Natural killer cell treated with Interleukin-12 subunit alpha and Interleukin-12 subunit beta and Interleukin-15 and Interleukin-18, amount 100 ng/mL, for 72 hours (primary cell): ENCODE measurements around the gene CDK11A. TPM values are rescaled to one million over a fixed set of nuclear protein-coding genes. Genes with fewer than 3 reads are reported as not detected.
"Not testable (repeated sequence)": the region's sequence is repeated elsewhere in the genome, so short reads cannot be mapped to it uniquely, and the experiment has no call there.

Experiments used
- ATAC-seq, 2 donors: fragments of 150-1000 bp; cut with Tn5 transposase in 1 of 2; sonication (Bioruptor Pico), chemical (Tn5 transposase) in 1 of 2; 2 replicates each; pipeline ENCODE4 v1.10.0; 2021
- DNase-seq: peaks from one replicate; pipeline ENCODE4 v3.0.0; 2022; ENCODE audit warnings: low spot score
- H3K27ac Mint-ChIP-seq, 2 donors: 1 replicate in 1 of 2; 2 replicates in 1 of 2; pipeline ENCODE4 v1.8.0; 2022; ENCODE audit warnings: mixed read lengths in 2 of 2, mild to moderate bottlenecking in 1 of 2, moderate library complexity in 1 of 2
- H3K27me3 Mint-ChIP-seq, 2 donors: 1 replicate in 1 of 2; 2 replicates in 1 of 2; pipeline ENCODE4 v1.8.0; 2022; ENCODE audit warnings: mixed read lengths in 2 of 2
- H3K36me3 Mint-ChIP-seq: one replicate; pipeline ENCODE4 v1.8.0; 2022; ENCODE audit warnings: mixed read lengths
- H3K4me1 Mint-ChIP-seq, 2 donors: 1 replicate in 1 of 2; 2 replicates in 1 of 2; pipeline ENCODE4 v1.8.0; 2022; ENCODE audit warnings: low read depth in 2 of 2, mixed read lengths in 2 of 2, mild to moderate bottlenecking in 1 of 2
- H3K4me3 Mint-ChIP-seq: one replicate; pipeline ENCODE4 v1.8.0; 2022; ENCODE audit warnings: mixed read lengths
- H3K9me3 Mint-ChIP-seq: 2 replicates; pipeline ENCODE4 v1.8.0; 2022; ENCODE audit warnings: mixed read lengths
- total RNA-seq, 2 donors: library from RNA; stranded (reverse); gene quantifications; one replicate each; pipeline ENCODE4 v1.2.3, GENCODE V29; 2022

The CDK11A gene
- total RNA-seq, 2 donors from 2014 or later: 75.9 to 129 TPM

DNA sequence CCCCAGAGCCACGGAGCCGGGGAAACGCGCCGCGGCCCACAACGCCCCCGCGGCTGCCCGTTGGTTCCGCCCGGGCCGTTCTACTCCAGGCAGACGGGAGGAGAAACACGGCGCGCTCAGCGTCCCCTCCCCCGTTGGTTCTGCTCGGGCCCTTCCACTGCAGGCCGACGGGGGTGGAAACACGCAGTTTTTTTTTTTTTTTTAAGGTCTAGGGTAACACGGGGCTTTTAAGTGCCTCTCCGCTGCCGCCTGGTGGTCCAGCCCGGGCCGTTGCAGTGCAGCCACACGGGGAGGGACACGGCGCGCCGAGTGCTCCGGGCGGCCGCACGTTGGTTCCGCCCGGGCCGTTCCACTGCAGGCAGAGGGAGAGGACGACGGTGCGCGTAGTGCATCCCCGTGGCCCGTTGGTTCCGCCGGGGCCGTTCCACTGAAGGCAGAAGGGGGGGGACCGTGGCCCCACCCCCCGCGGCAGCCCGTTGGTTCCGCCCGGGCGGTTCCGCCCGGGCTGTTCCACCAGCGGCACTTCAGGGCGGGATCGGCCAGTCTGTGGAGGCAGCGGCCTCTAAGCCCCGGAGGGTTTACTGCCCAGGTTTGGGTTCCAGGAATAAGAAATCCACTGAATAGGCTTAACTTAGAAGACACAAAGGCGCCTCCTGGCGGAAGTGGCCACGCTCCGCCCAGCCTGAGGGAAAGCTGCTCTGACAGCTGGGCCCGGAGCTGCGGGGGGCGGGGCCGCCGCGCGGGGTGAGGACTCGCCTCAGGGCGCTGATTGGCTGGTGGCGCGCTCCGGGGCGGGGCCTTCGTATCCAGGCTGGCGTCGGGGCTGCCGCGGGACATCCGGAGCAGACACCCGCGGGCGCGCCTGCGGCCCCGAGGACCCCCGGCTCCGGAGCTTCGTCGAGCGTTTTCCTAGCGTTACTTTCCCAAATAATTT is 31.2 kb downstream of the CDK11A start, which contains the start of gene SLC35E2B:
SLC35E2B (minus strand) TSS at position 82 of the 934 bp plus-strand sequence. CDS start 16,096 bp downstream, outside the sequence.
- ATAC-seq (peak; percentile 90 to 91), DNase-seq (peak; percentile 96)
- Mint-ChIP-seq H3K4me3 (peak within 1 kb of the TSS; percentile 62), H3K27ac (peak within 1 kb of the TSS in 1 of 2 donors; percentile 53)
- not testable (repeated sequence) for H3K4me1 Mint-ChIP-seq, H3K36me3 Mint-ChIP-seq, H3K9me3 Mint-ChIP-seq, H3K27me3 Mint-ChIP-seq

DNA sequence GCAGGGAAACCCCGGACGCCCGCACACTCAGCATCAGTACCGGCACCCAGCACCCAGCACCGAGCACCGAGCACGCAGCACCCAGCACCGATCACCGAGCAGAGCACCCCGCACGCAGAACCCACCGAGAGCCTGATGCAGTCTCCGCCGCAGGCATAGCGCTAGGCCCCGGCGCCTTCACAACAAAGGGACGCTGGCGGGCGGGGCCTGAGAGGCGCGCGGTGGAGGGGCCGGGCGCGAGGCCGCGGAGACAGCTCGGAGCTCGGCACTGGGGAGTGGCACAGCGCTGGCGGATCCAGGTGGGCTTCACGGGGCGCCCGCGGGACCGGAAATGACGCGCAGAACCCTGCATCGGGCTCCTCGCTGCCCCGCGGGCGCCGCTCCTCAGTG is 31.8 kb downstream of the CDK11A start:
- H3K27ac Mint-ChIP-seq: peak overlapping the region in 1 of 2 donors; percentile 53
- not testable (repeated sequence) for H3K27me3 Mint-ChIP-seq, H3K4me1 Mint-ChIP-seq, H3K9me3 Mint-ChIP-seq, H3K36me3 Mint-ChIP-seq
- ATAC-seq: peak; percentile 53 to 77
- peak; percentile 89 for DNase-seq
- H3K4me3 Mint-ChIP-seq: peak overlapping the region; percentile 62

DNA sequence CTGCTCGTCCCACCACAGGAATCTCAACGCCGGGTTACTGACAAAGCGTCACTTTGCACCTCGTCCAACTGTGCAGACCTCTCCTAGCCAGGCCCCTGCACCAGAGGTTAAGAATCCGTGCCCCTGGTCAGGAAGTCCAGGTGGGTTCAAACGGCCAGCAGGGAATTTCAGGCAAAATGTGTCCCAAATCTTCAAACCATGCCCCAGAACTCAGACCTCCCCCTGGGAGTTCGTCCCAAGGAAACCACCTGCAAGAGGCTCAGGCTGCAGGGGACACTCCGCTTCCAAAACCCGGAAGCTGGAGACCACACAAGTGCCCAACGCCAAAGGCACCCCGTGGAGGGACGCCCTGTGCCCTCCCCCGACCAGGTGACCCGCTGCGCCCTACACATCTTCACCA is 32.7 kb downstream of the CDK11A start:
- DNase-seq, ATAC-seq, H3K4me3 Mint-ChIP-seq, H3K9me3 Mint-ChIP-seq, H3K4me1 Mint-ChIP-seq, H3K27me3 Mint-ChIP-seq, H3K27ac Mint-ChIP-seq, H3K36me3 Mint-ChIP-seq: not testable (repeated sequence)

DNA sequence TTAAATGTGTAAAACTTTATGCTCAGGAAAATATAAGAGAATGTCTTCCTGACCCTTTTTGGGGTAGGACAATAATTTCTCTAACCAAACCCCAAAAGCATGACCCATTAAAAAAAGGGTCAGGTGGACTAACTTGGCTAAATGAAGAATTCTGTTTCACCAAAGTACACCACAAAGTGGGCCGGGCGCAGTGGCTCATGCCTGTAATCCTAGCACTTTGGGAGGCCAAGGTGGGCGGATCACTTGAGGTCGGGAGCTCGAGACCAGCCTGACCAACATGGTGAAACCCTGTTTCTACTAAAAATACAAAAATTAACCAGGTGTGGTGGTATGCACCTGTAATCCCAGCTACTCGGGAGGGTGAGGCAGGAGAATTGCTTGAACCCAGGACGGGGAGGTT is 34.6 kb downstream of the CDK11A start:
- not testable (repeated sequence) for H3K27me3 Mint-ChIP-seq, H3K4me1 Mint-ChIP-seq, H3K36me3 Mint-ChIP-seq, H3K27ac Mint-ChIP-seq, ATAC-seq, H3K4me3 Mint-ChIP-seq, DNase-seq, H3K9me3 Mint-ChIP-seq

DNA sequence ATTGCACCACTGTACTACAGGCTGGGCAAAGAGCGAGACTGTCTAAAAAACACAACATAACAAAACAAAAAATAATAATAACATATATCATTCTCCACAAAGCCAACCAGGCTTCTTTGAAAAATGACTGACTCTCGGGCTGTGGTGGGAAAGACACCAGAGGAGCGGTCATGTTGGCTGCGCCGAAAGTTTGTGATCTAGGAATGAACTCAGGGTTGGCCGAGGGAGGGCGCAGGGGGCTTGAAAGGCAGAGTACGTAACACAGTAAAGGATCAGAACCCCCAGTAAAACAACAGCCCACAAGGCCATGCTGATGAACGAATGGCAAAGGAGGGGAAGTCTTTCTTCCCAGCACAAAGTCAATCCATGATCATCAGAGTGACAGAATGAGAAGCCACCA is 36.3 kb downstream of the CDK11A start:
- H3K36me3 Mint-ChIP-seq: no peaks in the 10 kb centered on the region
- H3K27ac Mint-ChIP-seq: no peak overlapping the region
- no peaks in the 10 kb centered on the region for H3K9me3 Mint-ChIP-seq

DNA sequence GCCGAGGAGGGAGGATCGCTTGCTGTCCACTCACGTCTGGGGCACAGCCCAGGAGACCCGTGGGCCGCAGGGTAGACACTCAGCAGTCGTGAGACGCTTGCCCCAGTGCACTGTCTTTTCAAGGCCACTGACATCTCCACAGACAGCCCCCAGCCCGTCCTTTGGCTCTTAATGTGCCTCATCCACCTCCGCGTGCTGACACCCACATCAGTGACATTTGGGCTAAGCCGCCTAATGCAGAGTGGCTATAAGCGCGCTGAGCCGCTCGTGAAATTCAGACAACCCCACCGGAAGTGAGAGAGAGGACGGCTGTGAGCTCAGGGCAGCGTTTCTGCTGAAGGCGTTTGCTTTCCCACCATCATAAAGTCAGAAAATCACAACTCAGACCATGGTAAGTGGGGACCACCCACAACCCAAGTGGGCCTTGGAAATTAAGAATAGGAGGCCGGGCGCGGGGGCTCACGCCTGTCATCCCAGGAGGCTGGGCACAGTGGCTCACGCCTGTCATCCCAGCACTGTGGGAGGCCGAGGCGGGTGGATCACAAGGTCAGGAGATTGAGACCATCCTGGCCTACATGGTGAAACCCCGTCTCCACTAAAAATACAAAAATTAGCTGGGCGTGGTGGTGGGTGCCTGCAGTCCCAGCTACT is 40.0 kb downstream of the CDK11A start:
- ATAC-seq: peak; percentile 15 to 60
- no peaks in the 10 kb centered on the region for H3K27me3 Mint-ChIP-seq
- DNase-seq: no peak
- H3K4me3 Mint-ChIP-seq: no peak overlapping the region
- no peaks in the 10 kb centered on the region for H3K9me3 Mint-ChIP-seq
- peaks cover 0 to 16% of the 10 kb centered on the region in 2 donors for H3K4me1 Mint-ChIP-seq
- H3K36me3 Mint-ChIP-seq: no peaks in the 10 kb centered on the region
- peak overlapping the region in 1 of 2 donors; percentile 35 for H3K27ac Mint-ChIP-seq

More for the DNA sequence above, 36.3 kb downstream of the CDK11A start:
- no peak for ATAC-seq
- DNase-seq: no peak
- Mint-ChIP-seq H3K4me1 (peaks cover 0 to 16% of the 10 kb centered on the region in 2 donors), H3K27me3 (no peaks in the 10 kb centered on the region), H3K4me3 (no peak overlapping the region)

DNA sequence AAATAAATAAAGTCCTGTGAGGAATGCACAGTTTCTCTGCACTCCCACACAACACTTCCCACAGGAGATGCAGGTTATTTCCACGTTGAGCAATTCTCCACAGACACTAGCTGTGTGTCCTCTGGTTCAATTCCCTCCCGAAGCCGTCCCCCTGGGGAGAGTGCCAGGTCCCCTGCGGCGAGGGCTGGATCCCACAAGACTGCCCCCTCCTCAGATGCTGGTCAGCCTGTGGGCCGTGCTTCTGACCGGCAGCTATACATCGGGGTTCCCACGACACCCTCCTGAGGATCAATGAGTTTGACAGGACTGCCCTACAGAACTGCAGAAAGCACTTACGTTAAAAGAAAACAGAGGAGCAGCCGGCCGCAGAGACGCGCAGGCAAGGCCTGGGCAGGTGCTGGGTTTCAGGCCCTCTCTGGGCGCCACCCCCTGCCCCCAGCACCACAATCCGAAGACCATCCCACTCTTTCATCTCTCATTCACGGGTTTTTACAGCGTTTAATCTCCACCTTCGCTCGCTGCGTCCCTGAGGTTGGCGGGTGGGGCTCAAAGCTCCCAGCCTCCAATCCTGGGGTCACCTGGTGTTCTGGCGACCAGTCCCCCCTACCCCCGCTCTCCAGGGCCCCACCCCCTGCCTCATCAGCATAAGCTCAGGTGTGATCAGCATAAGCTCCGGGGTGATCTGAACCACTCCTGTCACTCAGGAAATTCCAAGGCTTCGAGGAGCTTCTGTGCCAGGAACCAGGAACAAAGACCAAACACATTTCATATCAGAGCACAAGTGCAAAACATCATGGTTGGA is 40.9 kb downstream of the CDK11A start:
- no peak for DNase-seq
- H3K27me3 Mint-ChIP-seq: no peaks in the 10 kb centered on the region
- H3K36me3 Mint-ChIP-seq: no peaks in the 10 kb centered on the region
- H3K9me3 Mint-ChIP-seq: no peaks in the 10 kb centered on the region
- ATAC-seq: no peak
- H3K27ac Mint-ChIP-seq: peak overlapping the region; percentile 27 to 35
- H3K4me3 Mint-ChIP-seq: no peak overlapping the region
- H3K4me1 Mint-ChIP-seq: peaks cover 4 to 19% of the 10 kb centered on the region in 2 donors

DNA sequence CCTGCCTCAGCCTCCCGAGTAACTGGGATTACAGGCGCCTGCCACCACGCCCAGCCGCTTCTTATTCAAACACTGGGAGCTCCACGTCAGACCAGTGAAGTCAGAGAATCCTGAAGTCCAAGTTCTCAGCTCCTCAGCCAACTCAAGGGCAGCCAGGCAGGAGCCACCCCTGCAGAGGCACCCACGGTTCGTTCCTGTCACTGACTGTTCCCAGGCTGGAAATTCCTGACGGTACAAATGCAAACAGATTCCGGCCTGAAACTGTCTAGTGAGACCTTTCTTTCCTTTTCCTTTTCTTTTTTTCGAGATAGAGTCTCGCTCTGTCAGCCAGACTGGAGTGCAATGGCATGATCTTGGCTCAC is 43.3 kb downstream of the CDK11A start:
- Mint-ChIP-seq H3K27me3 (no peaks in the 10 kb centered on the region), H3K9me3 (no peaks in the 10 kb centered on the region), H3K36me3 (no peaks in the 10 kb centered on the region), H3K27ac (peak overlapping the region in 1 of 2 donors; percentile 21), H3K4me3 (no peak overlapping the region), H3K4me1 (peaks cover 12 to 22% of the 10 kb centered on the region in 2 donors)
- DNase-seq (no peak), ATAC-seq (no peak)

DNA sequence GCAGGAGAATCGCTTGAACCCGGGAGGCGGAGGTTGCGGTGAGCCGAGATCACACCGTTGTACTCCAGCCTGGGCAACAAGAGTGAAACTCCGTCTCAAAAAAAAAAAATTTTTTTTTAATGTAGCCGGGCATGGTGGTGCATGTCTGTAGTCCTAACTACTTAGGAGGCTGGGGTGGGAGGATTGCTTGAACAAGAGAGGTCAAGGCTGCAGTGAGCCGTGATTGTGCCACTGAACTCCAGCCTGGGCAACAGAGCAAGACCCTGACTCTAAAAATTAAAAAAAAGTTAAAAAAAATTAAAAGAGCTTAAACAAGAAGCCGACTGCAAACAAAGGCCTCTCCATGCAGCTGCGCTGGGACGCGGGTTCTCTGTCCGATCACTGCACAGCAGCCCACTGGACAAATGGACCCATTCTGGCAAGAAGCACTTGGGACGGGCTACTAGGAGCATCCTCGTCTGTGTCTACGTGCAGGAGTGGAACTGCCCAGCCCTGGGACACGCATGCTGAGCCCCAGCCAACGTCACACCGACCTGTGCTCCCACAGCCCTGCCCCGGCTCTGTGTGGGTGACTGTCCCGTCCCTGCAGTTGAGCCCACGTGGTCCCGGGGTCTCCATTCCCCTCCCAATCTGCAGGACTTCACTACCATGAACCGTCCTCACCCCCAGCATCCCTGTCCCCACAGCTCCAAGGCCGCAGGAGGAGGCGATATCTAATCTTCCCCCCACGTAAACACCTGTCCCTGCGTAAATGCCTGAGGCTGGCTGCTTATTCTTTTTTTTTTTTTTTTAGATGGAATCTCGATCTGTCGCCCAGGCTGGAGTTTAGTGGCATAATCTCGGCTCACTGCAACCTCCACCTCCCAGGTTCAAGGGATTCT is 43.9 kb downstream of the CDK11A start:
- Mint-ChIP-seq H3K27me3 (no peaks in the 10 kb centered on the region), H3K4me1 (peaks cover 12 to 20% of the 10 kb centered on the region in 2 donors), H3K4me3 (no peak overlapping the region), H3K36me3 (no peaks in the 10 kb centered on the region), H3K9me3 (no peaks in the 10 kb centered on the region), H3K27ac (no peak overlapping the region)
- ATAC-seq (no peak), DNase-seq (no peak)

DNA sequence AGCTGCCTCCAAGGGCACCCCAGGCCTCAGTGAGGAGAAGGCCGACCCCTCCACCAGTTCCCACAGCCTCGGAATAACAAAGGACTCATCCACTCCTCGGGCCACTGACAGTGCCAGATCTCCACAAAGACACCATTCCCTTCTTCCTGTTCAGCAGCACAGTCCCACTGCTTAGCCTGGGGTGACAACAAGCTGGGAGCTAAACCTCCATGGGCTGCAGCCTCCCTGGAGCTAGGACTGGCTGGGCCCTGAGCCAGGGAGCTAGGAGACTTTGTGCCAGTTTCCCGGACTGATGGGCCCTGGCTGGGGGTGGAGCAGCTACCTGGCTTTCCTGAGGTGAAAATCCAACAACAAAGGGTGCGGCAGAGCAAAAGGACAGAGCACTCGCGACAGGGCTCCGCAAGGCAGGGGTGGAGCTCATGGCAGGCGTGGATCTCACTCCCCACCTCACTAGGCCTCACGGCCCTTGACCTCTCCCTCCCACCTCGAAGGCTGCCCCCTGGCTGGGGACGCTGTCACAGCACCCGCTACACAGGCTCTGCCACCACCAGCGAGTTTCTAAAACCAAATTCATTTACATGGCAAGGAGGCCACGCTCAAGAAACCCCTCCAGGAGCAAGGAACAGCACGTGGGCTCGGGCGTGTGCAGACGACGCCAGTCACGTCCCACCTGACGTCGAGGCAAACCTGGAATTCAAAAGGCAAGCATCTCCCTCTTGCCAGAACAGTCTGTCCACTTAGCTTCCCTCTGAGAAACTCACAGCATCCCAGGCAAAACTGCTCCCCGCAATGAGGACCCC is 45.4 kb downstream of the CDK11A start:
- H3K27ac Mint-ChIP-seq: peak overlapping the region; percentile 85 to 94
- no peaks in the 10 kb centered on the region for H3K36me3 Mint-ChIP-seq
- no peak for DNase-seq
- no peaks in the 10 kb centered on the region for H3K27me3 Mint-ChIP-seq
- peaks cover 12 to 17% of the 10 kb centered on the region in 2 donors for H3K4me1 Mint-ChIP-seq
- peak; percentile 70 to 74 for ATAC-seq
- H3K9me3 Mint-ChIP-seq: no peaks in the 10 kb centered on the region
- H3K4me3 Mint-ChIP-seq: peak overlapping the region; percentile 87

DNA sequence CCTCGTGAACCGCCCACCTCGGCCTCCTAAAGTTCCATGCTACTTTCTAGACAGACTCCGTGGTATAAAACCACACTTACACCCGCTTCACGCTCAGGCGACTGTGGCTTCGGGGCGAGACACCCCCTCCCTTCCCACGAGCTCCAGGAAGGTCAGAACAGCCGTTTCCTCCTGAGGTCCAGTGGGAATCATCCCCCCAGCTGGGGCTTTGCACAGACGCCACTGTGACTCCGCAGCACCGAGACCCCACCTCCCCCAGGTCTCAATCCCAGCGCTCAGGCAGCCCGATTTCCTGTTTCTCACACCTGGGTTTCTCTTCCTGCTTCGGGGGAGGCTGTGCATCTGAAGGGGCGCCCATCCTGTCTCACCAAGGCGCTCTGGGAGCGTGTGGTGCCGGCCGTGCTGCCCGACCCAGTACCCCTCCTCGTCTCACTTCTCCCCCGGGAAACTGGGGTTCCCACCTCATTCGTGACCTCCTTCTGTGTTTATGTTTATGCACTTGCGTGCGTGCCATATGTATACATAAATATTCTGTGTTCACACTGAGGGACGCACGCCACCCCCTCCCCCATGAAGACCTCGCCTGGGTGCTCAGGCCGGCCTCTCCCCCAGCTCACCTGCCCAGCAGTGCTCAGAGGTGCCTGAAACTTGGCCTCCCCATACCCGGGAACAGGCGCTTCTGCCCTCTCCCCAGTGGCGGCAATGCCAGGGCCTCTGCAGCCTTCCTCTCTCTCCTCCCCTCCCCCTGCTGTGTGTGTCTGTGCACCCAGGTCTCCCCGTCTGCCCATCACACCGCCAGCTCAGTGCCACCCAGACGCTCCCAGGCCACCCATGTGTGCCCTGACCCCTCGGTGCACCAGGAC is 46.2 kb downstream of the CDK11A start:
- Mint-ChIP-seq H3K4me1 (peaks cover 11 to 12% of the 10 kb centered on the region in 2 donors), H3K4me3 (peak overlapping the region; percentile 87), H3K36me3 (no peaks in the 10 kb centered on the region), H3K27ac (peak overlapping the region; percentile 85 to 94), H3K9me3 (no peaks in the 10 kb centered on the region), H3K27me3 (no peaks in the 10 kb centered on the region)
- peak; percentile 64 to 68 for ATAC-seq
- peak; percentile 69 for DNase-seq
